Stimulated activated CD8-positive, alpha-beta memory T cell treated with anti-CD3 and anti-CD28 coated beads, Interleukin-12 subunit alpha, Interleukin-12 subunit beta, amount 100 ng/mL, for 24 hours (primary cell): Measurements from ENCODE around the gene PPP1R14C.
A peak's percentile ranks its signal among the peaks of the same experiment; 100 is the strongest.
"Not testable (repeated sequence)": the region's sequence is repeated elsewhere in the genome, so short reads cannot be mapped to it uniquely, and the experiment has no call there.

ENCODE experiments used
- DNase-seq: peaks from one replicate; pipeline ENCODE4 v3.0.0-alpha.2; 2020; ENCODE audit errors: extremely low read depth

The PPP1R14C gene

GRCh38 chr6:150169181-150169580 is 26.3 kb downstream of the PPP1R14C start:
- DNase-seq = no peak

GRCh38 chr6:150169609-150170008 is 26.8 kb downstream of the PPP1R14C start:
- peak; percentile 7 for DNase-seq

GRCh38 chr6:150172929-150173328 is 30.1 kb downstream of the PPP1R14C start:
- DNase-seq = no peak

GRCh38 chr6:150175586-150176151 is 32.8 kb downstream of the PPP1R14C start:
- no peak for DNase-seq

GRCh38 chr6:150176152-150176551 is 33.3 kb downstream of the PPP1R14C start:
- DNase-seq = no peak

GRCh38 chr6:150176659-150177058 is 33.8 kb downstream of the PPP1R14C start:
- no peak for DNase-seq

GRCh38 chr6:150177259-150177951 is 34.6 kb downstream of the PPP1R14C start:
- no peak for DNase-seq

- no peak for DNase-seq
These were observed 35.2 kb downstream of the PPP1R14C start for GRCh38 chr6:150177952-150178520.

GRCh38 chr6:150179030-150179429 is 36.2 kb downstream of the PPP1R14C start:
- no peak for DNase-seq

- DNase-seq = not testable (repeated sequence)
These were observed 37.1 kb downstream of the PPP1R14C start for GRCh38 chr6:150179907-150180424.

- DNase-seq = no peak
These were observed 37.7 kb downstream of the PPP1R14C start for GRCh38 chr6:150180517-150180916.

GRCh38 chr6:150182460-150183078 is 39.7 kb downstream of the PPP1R14C start:
- DNase-seq = no peak

GRCh38 chr6:150183105-150183504 is 40.3 kb downstream of the PPP1R14C start:
- no peak for DNase-seq

- no peak for DNase-seq
These were observed 41.1 kb downstream of the PPP1R14C start for GRCh38 chr6:150183966-150184365.

- DNase-seq = no peak
These were observed 42.2 kb downstream of the PPP1R14C start for GRCh38 chr6:150184850-150185731.

- DNase-seq = no peak
These were observed 42.9 kb downstream of the PPP1R14C start for GRCh38 chr6:150185732-150186117.

GRCh38 chr6:150186129-150186898 is 43.5 kb downstream of the PPP1R14C start:
- DNase-seq = no peak

GRCh38 chr6:150187433-150187832 is 44.6 kb downstream of the PPP1R14C start:
- DNase-seq = not testable (repeated sequence)

- DNase-seq = no peak
These were observed 46.3 kb downstream of the PPP1R14C start for GRCh38 chr6:150189122-150189521.

- DNase-seq = no peak
These were observed 49.0 kb downstream of the PPP1R14C start for GRCh38 chr6:150191809-150192208.

- no peak for DNase-seq
These were observed 51.4 kb downstream of the PPP1R14C start for GRCh38 chr6:150194195-150194594.
